ENCODE results near the gene MICAL2.

Gene MICAL2

DNA sequence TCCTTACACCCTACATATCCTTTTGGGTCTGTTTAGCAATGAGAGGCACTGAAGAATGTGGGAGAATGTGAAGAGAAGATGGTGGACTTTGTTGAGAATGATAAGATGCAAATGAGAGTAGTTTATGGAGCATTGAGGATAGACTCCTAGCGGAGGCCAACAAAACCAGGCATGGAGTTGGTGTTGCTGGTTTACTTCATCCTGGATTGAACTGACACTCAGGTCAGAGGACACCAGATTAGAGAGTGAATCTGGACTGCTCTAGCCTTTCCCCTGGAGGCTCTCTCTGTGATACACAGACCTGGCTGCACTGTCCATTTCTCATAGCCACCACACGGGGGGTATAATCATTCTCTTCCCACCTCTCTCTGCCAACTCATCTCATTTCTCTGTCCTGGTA lies 98.7 kb downstream of the MICAL2 start:
- Histone ChIP-seq H3K27me3 (no peaks in the 10 kb centered on the region), H3K9ac (no peak overlapping the region), H3K4me2 (peak overlapping the region; percentile 3; the same call in 1 of the 2 replicates), H3K9me3 (no peaks in the 10 kb centered on the region), H4K20me1 (no peaks in the 10 kb centered on the region), H3K4me3 (no peak overlapping the region), H3K27ac (no peak overlapping the region), H3K4me1 (peaks cover 11% of the 10 kb centered on the region), H3K36me3 (no peaks in the 10 kb centered on the region)
- TF ChIP-seq Cebpa-rat (IDR thresholded peaks at IDR 0.05) = no peak

DNA sequence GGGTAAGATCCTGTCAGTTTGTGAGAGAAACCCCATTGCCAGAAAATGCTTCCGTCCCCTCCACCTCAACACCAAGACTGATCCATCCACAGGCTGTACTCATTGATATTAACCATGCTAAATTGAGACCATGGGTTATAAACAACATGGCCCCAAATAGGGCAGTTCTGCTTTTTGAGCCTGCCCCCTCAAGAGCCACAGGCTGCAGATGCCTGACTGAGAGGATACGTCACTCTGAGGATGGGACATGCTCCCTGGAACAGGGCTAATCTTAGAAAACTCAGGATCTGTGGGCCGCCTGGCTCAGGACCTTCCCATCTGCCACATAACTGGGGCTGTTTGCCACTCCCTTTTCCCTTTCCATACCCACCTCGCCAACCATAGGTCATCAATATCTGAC lies 99.8 kb downstream of the MICAL2 start:
- TF ChIP-seq Cebpa-rat (IDR thresholded peaks at IDR 0.05) = no peak
- H3K4me3 ChIP-seq = no peak overlapping the region
- no peak overlapping the region for H3K4me2 ChIP-seq
- H3K9ac ChIP-seq = no peak overlapping the region
- H3K27me3 ChIP-seq = no peaks in the 10 kb centered on the region
- H4K20me1 ChIP-seq = no peaks in the 10 kb centered on the region
- no peak overlapping the region for H3K27ac ChIP-seq
- no peaks in the 10 kb centered on the region for H3K36me3 ChIP-seq
- no peaks in the 10 kb centered on the region for H3K9me3 ChIP-seq
- H3K4me1 ChIP-seq = peaks cover 22% of the 10 kb centered on the region

- H3K9ac ChIP-seq = no peak overlapping the region
- H3K36me3 ChIP-seq = no peaks in the 10 kb centered on the region
- no peaks in the 10 kb centered on the region for H3K27me3 ChIP-seq
- no peak overlapping the region for H3K4me2 ChIP-seq
- no peaks in the 10 kb centered on the region for H4K20me1 ChIP-seq
- no peaks in the 10 kb centered on the region for H3K9me3 ChIP-seq
- H3K4me1 ChIP-seq = peaks cover 34% of the 10 kb centered on the region
- TF ChIP-seq Cebpa-rat (IDR thresholded peaks at IDR 0.05) = no peak
- H3K27ac ChIP-seq = no peak overlapping the region
- H3K4me3 ChIP-seq = no peak overlapping the region
Measured at GRCh38 chr11:12211331-12212065, 101.1 kb downstream of the MICAL2 start.

DNA sequence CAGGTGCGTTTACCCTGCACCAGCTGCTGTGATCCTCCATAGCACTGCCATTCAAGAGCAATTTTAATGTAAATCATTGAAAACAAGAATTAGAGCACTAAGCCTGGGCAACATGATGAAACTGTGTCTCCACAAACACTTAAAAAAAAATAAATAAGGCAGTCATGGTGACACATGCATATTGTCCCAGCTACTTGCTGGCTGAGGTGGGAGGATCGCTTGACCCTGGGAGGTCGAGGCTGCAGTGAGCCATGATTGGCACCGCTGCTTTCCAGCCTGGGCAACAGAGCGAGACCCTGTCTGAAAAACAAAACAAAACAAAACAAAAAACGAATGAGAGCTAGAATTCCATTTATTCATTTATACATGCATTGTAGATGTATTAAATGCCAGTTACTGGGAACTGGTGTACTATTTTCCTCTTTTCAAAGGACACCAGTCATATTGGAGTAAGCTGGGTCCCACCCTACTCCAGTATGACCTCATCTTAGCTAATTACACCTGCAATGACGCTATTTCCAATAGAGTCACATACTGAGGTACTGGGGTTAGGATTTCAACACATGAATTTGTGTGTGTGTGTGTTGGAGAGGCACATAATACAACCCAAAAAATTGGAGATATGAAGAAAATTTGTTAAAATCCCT lies 101.9 kb downstream of the MICAL2 start:
- TF ChIP-seq Cebpa-rat (IDR thresholded peaks at IDR 0.05) = no peak
- Histone ChIP-seq H3K4me3 (no peak overlapping the region), H4K20me1 (no peaks in the 10 kb centered on the region), H3K9ac (no peak overlapping the region), H3K4me1 (peaks cover 42% of the 10 kb centered on the region), H3K36me3 (no peaks in the 10 kb centered on the region), H3K9me3 (no peaks in the 10 kb centered on the region), H3K4me2 (no peak overlapping the region), H3K27ac (no peak overlapping the region), H3K27me3 (no peaks in the 10 kb centered on the region)

DNA sequence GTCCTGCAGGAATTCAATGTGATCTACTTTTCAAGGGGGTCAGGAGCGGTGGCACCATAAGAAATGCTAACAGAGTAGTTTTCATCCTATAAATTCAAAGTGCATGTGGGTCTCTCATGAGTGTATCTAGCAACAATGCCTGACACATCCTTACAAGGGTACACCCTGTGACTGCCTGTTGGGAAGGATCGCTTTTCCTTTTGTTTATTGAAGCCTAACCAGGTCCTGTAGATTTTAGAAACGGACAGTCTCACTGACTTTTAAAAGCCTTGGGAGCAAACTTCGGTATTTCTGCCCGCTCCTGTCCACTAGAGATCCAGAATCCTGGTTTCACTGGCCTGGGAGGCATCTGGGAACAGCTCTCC lies 102.4 kb downstream of the MICAL2 start:
- no peaks in the 10 kb centered on the region for H3K36me3 ChIP-seq
- TF ChIP-seq Cebpa-rat (IDR thresholded peaks at IDR 0.05) = no peak
- no peak overlapping the region for H3K27ac ChIP-seq

DNA sequence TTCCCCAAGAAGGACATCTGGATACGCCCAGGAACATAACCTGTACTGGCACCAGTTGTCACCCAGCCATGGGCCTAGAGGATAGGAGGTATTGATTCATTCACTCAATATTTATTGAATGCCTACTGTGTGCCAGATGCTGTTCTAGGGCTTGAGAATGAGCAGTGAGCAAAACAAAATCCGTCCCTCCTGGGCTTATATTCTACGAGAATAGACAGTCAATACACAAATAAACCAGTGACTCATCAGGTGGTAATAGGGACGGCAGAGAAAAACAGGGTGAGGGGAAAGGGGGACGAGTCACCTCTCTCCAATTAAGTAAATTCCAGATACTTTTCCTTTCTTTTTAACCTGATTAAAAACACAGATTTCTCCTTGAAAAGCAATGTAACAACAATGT lies 103.5 kb downstream of the MICAL2 start:
- Histone ChIP-seq H3K27me3 (no peaks in the 10 kb centered on the region), H3K4me3 (no peak overlapping the region), H3K9me3 (no peaks in the 10 kb centered on the region), H3K4me1 (peaks cover 49% of the 10 kb centered on the region), H3K36me3 (no peaks in the 10 kb centered on the region), H3K27ac (no peak overlapping the region), H4K20me1 (no peaks in the 10 kb centered on the region), H3K4me2 (no peak overlapping the region), H3K9ac (no peak overlapping the region)
- no peak for TF ChIP-seq Cebpa-rat (IDR thresholded peaks at IDR 0.05)

More for the DNA sequence above, 102.4 kb downstream of the MICAL2 start:
- H3K4me2 ChIP-seq = no peak overlapping the region
- peaks cover 48% of the 10 kb centered on the region for H3K4me1 ChIP-seq
- H3K9me3 ChIP-seq = no peaks in the 10 kb centered on the region
- no peak overlapping the region for H3K4me3 ChIP-seq
- H3K9ac ChIP-seq = no peak overlapping the region
- no peaks in the 10 kb centered on the region for H4K20me1 ChIP-seq
- no peaks in the 10 kb centered on the region for H3K27me3 ChIP-seq

DNA sequence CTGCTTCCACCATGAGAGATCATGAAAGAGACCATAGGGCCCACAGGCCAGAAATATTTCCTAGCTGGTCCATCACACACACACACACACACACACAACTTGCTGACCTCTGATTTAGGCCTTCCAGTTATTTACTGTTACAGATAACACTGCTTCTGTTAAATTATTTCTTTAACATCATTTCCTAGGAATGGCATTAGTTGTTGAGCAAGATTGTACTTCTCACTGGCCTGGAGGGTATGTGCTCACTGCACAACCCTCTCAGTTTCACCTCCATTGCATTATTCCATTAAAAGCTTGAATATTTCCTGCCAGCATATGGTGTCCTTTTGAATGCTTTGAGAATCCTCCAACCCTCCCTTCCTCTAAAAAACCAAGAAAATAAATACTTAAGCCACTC lies 104.4 kb downstream of the MICAL2 start:
- Histone ChIP-seq H3K4me3 (no peak overlapping the region), H3K4me1 (peaks cover 55% of the 10 kb centered on the region), H3K4me2 (peak overlapping the region; percentile 81), H3K36me3 (no peaks in the 10 kb centered on the region), H3K9ac (peak overlapping the region; percentile 30; the same call in 1 of the 2 replicates), H4K20me1 (no peaks in the 10 kb centered on the region), H3K27ac (no peak overlapping the region), H3K9me3 (no peaks in the 10 kb centered on the region), H3K27me3 (no peaks in the 10 kb centered on the region)
- no peak for TF ChIP-seq Cebpa-rat (IDR thresholded peaks at IDR 0.05)

DNA sequence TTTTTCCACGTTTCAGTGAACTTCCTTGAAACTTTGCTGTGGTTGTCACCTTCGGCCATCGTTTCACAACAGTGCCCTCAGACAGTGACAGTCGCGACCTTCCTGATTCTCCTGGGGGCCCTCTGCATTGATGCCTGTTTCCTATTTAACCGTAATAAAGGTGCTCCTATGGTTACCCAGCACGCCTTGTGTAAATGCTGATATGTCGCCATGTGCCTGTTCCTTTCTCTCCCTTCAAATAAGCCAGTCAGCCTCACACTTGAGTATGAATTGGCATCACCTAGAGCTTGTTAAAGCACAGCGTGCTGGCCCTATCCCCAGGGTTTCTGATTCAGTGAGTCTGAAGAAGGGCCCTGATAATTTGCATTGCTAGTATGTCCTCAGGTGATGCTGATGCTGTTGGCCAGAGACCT lies 104.8 kb downstream of the MICAL2 start:
- Histone ChIP-seq H3K27ac (0 out of 2 replicates have a peak overlapping the region, but pooled peaks have one; percentile 29), H3K36me3 (no peaks in the 10 kb centered on the region), H3K4me2 (peak overlapping the region; percentile 81), H3K9me3 (no peaks in the 10 kb centered on the region), H3K4me3 (no peak overlapping the region), H3K9ac (peak overlapping the region; percentile 30; the same call in 1 of the 2 replicates), H3K4me1 (peaks cover 59% of the 10 kb centered on the region), H4K20me1 (no peaks in the 10 kb centered on the region), H3K27me3 (no peaks in the 10 kb centered on the region)
- no peak for TF ChIP-seq Cebpa-rat (IDR thresholded peaks at IDR 0.05)

- Histone ChIP-seq H3K4me2 (peak overlapping the region; percentile 81), H3K27me3 (no peaks in the 10 kb centered on the region), H3K9me3 (no peaks in the 10 kb centered on the region), H4K20me1 (no peaks in the 10 kb centered on the region), H3K27ac (no peak overlapping the region), H3K4me3 (no peak overlapping the region), H3K4me1 (peaks cover 64% of the 10 kb centered on the region), H3K9ac (no peak overlapping the region; the same call in 1 of the 2 replicates), H3K36me3 (no peaks in the 10 kb centered on the region)
- no peak for TF ChIP-seq Cebpa-rat (IDR thresholded peaks at IDR 0.05)
Measured at GRCh38 chr11:12216041-12216451, 105.7 kb downstream of the MICAL2 start.

DNA sequence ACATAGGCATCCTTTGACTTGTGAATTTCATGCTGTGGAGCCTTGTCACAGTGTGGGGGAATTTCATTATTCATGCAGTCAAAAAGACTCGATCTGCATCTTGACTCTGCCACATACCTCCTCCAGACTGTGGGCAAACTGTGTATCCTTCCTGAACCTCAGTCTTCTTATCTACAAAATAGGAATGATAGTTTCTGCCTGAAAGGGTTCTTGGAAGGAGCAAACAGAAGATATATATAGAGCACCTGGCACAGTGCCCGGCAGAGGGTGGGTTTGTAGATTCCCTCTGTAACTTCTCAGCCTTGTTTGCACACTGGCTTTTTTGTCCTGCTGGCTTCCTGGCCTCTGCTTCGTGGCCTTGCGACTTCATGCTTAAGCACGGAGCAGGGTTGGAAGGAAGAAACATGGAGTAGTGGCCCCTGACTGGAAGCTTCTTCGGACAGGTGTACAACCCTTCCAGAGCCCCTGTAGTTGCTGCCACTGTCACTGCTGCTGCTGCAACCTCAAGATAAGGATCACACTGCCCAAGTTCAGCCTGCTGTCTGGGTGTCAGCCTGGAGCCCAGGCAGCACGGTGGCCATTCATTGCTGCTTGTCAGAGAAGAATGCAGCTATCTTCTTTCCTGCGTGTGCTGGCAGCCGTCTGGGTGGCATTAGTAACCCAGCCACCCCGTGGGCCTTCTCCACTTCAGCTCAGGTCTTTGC lies 106.4 kb downstream of the MICAL2 start:
- no peak overlapping the region for H3K27ac ChIP-seq
- H3K9ac ChIP-seq = peak overlapping the region; percentile 15; the same call in 1 of the 2 replicates
- no peak overlapping the region for H3K4me3 ChIP-seq

More for the DNA sequence above, 106.4 kb downstream of the MICAL2 start:
- Histone ChIP-seq H3K9me3 (no peaks in the 10 kb centered on the region), H3K4me2 (peak overlapping the region; percentile 81), H3K4me1 (peaks cover 71% of the 10 kb centered on the region), H3K36me3 (no peaks in the 10 kb centered on the region), H4K20me1 (no peaks in the 10 kb centered on the region), H3K27me3 (no peaks in the 10 kb centered on the region)
- no peak for TF ChIP-seq Cebpa-rat (IDR thresholded peaks at IDR 0.05)

All from BLaER1 (cell line).